ENCODE data around the gene RFX2.

DNA sequence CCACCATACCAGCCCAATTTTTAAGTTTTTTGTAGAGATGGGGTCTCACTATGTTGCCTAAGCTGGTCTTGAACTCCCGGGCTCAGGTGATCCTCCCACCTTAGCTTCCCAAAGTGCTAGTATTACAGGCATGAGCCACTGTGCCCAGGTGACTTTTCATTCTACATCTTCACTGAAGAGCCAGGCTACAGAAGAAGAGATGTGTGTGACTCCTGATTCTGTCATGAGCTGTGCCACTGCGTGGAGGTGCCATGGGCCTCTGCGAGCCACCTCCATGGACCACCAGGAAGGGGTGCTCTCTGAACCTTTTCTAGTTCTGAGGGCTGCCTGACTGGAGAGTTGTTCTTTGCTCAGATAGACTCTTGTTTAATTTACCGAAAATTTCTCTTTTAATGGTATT, 75.8 kb downstream of the RFX2 start:
- TF ChIP-seq ZNF384 (IDR thresholded peaks at IDR 0.05) (no peak), TARDBP (IDR thresholded peaks at IDR 0.05) (no peak), ELF4 (IDR thresholded peaks at IDR 0.05) (no peak), ARNT (IDR thresholded peaks at IDR 0.05) (no peak), CTBP1 (IDR thresholded peaks at IDR 0.05; ENCODE audit: borderline replicate concordance) (no peak), BHLHE40 (IDR thresholded peaks at IDR 0.05; ENCODE audit: borderline replicate concordance) (no peak), SP1 (IDR thresholded peaks at IDR 0.05) (no peak), FOXM1 (IDR thresholded peaks at IDR 0.05; ENCODE audit: borderline replicate concordance) (no peak), HDGF (IDR thresholded peaks at IDR 0.05; ENCODE audit: borderline replicate concordance) (no peak), LEF1 (IDR thresholded peaks at IDR 0.05; ENCODE audit: borderline replicate concordance) (no peak), FOXK2 (IDR thresholded peaks at IDR 0.05) (no peak), FOXA1 (IDR thresholded peaks at IDR 0.05) (no peak), SUZ12 (IDR thresholded peaks at IDR 0.05) (no peak)
- TF ChIP-seq, protein P1, sequence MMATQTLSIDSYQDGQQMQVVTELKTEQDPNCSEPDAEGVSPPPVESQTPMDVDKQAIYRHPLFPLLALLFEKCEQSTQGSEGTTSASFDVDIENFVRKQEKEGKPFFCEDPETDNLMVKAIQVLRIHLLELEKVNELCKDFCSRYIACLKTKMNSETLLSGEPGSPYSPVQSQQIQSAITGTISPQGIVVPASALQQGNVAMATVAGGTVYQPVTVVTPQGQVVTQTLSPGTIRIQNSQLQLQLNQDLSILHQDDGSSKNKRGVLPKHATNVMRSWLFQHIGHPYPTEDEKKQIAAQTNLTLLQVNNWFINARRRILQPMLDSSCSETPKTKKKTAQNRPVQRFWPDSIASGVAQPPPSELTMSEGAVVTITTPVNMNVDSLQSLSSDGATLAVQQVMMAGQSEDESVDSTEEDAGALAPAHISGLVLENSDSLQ (IDR thresholded peaks at IDR 0.05), result no peak
